Fibroblast of skin of right quadriceps (primary cell): ENCODE data around the gene AOPEP.

Source experiments
- DNase-seq: peaks from one replicate; pipeline ENCODE4 v3.0.0-alpha.2; 2013

AOPEP gene

GRCh38 chr9:95077053-95077765 lies 350.7 kb downstream of the AOPEP start:
- no peak for DNase-seq

- no peak for DNase-seq
Measured at GRCh38 chr9:95077766-95078370, 351.4 kb downstream of the AOPEP start.

GRCh38 chr9:95078511-95078910 lies 352.0 kb downstream of the AOPEP start:
- DNase-seq, result no peak

- DNase-seq, result no peak
Measured at GRCh38 chr9:95078939-95079338, 352.4 kb downstream of the AOPEP start.

GRCh38 chr9:95079461-95079860 lies 353.0 kb downstream of the AOPEP start:
- no peak for DNase-seq

- DNase-seq, result no peak
Measured at GRCh38 chr9:95080961-95081647, 354.6 kb downstream of the AOPEP start.

GRCh38 chr9:95081998-95082397 lies 355.5 kb downstream of the AOPEP start:
- no peak for DNase-seq

GRCh38 chr9:95082401-95083084 lies 356.0 kb downstream of the AOPEP start:
- no peak for DNase-seq

GRCh38 chr9:95083086-95083768 lies 356.7 kb downstream of the AOPEP start:
- DNase-seq, result no peak

- no peak for DNase-seq
Measured at GRCh38 chr9:95084254-95084934, 357.9 kb downstream of the AOPEP start.

GRCh38 chr9:95085036-95085770 lies 358.7 kb downstream of the AOPEP start:
- no peak for DNase-seq

GRCh38 chr9:95085861-95086563 lies 359.5 kb downstream of the AOPEP start:
- DNase-seq, result no peak

GRCh38 chr9:95086564-95086955 lies 360.1 kb downstream of the AOPEP start:
- DNase-seq, result no peak

- no peak for DNase-seq
Measured at GRCh38 chr9:95087659-95088242, 361.3 kb downstream of the AOPEP start.

GRCh38 chr9:95088421-95089161 lies 362.1 kb downstream of the AOPEP start:
- DNase-seq, result no peak

GRCh38 chr9:95089257-95090022 lies 362.9 kb downstream of the AOPEP start:
- DNase-seq, result no peak

GRCh38 chr9:95090023-95090791 lies 363.7 kb downstream of the AOPEP start:
- no peak for DNase-seq
